Activated CD4-positive, alpha-beta T cell treated with anti-CD3 and anti-CD28 coated beads for 24 hours (primary cell): ENCODE results near the gene DGKI.

Source experiments
- DNase-seq, 2 donors: peaks; one replicate each; pipeline ENCODE4 v3.0.0-alpha.2; 2020; ENCODE audit warnings: low read depth in 2 of 2

The DGKI gene

GRCh38 chr7:137846827-137847567 is at the start of gene DGKI:
Gene DGKI, minus strand, starts transcription at chr7:137846974.
- no peak for DNase-seq

- no peak for DNase-seq
Measured at GRCh38 chr7:137895301-137896221, 48.8 kb upstream of the DGKI start.

- DNase-seq: no peak
Measured at GRCh38 chr7:137893143-137893742, 46.5 kb upstream of the DGKI start.

GRCh38 chr7:137891016-137891655 is 44.4 kb upstream of the DGKI start:
- DNase-seq: no peak

GRCh38 chr7:137890449-137890921 is 43.7 kb upstream of the DGKI start:
- DNase-seq: no peak

GRCh38 chr7:137888241-137888640 is 41.5 kb upstream of the DGKI start:
- DNase-seq: no peak

GRCh38 chr7:137886746-137887145 is 40.0 kb upstream of the DGKI start:
- no peak for DNase-seq

GRCh38 chr7:137886281-137886680 is 39.5 kb upstream of the DGKI start:
- DNase-seq: no peak

- DNase-seq: no peak
Measured at GRCh38 chr7:137885678-137886077, 38.9 kb upstream of the DGKI start.

- no peak for DNase-seq
Measured at GRCh38 chr7:137882806-137883205, 36.0 kb upstream of the DGKI start.

- no peak for DNase-seq
Measured at GRCh38 chr7:137882261-137882668, 35.5 kb upstream of the DGKI start.

GRCh38 chr7:137881607-137882260 is 35.0 kb upstream of the DGKI start:
- no peak for DNase-seq

- no peak for DNase-seq
Measured at GRCh38 chr7:137880432-137880831, 33.7 kb upstream of the DGKI start.

- DNase-seq: no peak
Measured at GRCh38 chr7:137879357-137880158, 32.8 kb upstream of the DGKI start.

- no peak for DNase-seq
Measured at GRCh38 chr7:137878333-137878961, 31.7 kb upstream of the DGKI start.

- no peak for DNase-seq
Measured at GRCh38 chr7:137877027-137877675, 30.4 kb upstream of the DGKI start.

GRCh38 chr7:137875746-137876145 is 29.0 kb upstream of the DGKI start:
- DNase-seq: no peak

GRCh38 chr7:137873979-137874777 is 27.4 kb upstream of the DGKI start:
- DNase-seq: no peak

- DNase-seq: no peak
Measured at GRCh38 chr7:137873524-137873923, 26.8 kb upstream of the DGKI start.
